Middle frontal gyrus (tissue), 1 donor: ENCODE measurements around the gene B4GALNT3.

Source experiments
- DNase-seq: peaks from one replicate; pipeline ENCODE4 v3.0.0-alpha.2; 2015; ENCODE audit warnings: low spot score; ENCODE audit errors: extremely low spot score

The B4GALNT3 gene

DNA sequence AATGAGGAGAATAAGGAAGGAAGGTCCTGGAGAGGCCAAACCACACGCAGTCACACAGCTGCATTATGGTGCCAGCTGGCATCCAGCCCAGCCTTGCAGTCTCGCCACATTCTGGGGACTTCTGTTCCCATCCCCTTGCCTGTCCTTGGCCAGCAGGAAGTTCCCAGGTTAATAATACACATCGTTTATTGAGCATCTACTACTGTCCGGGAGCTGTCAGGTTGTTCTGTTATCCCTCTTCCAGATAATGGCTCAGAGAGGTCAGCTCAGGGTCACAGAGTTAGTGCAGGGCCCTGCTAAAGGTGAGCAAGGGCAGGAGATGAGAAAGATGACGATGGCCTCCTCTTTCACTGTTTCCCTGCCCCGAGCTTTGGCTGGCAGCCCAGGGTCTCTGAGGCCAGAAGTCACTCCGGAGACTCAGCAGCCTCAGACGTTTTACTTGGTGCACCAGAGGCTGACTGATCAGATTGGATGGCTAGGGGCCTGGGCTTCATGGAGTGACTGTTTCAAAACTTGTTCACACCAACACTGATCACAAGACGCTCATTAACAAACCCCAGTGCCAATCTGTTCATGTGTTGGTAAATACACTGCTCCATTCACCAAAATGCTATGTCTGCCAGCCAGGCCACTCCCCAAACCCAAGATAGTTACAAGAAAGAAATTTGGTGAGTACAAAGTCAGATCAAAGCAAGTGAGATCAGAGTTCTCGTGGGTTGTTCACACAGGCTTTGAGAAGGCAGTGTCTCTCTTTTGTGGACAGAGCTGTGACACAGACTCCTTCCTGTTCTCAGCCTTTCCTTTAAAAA, 79.2 kb downstream of the B4GALNT3 start:
- DNase-seq: no peak

DNA sequence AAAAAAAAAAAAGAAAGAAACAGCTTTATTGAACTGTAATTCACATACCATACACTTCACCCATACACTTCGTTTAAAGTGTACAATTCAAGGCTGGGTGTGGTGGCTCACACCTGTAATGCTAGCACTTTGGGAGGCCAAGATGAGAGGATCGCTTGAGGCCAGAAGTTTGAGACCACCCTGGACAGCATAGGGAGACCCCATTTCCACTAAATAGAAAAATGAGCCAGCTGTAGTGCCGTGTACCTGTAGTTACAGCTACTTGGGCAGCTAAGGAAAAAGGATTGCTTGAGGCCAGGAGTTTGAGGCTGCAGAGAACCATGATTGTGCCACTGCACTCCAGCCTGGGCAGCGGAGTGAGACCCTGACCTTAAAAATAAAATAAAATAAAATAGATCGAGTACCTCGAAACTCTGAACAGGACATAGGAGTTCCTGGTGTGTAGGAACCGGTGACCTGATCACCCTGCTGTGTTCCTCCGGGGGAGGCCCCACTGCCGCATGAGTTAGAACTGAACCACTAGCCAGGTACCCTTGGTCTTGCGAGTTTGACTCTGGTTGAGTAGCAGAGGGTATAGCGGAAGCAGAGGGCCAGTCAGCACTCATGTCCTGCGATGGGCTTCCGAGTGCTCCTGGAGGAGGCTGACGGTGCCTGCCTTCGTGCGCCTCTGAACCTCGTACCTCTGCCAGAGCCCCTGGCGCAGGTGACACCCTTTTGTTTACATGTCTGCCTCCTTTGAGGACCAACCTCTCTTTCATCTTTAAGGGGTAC, 80.0 kb downstream of the B4GALNT3 start:
- no peak for DNase-seq

DNA sequence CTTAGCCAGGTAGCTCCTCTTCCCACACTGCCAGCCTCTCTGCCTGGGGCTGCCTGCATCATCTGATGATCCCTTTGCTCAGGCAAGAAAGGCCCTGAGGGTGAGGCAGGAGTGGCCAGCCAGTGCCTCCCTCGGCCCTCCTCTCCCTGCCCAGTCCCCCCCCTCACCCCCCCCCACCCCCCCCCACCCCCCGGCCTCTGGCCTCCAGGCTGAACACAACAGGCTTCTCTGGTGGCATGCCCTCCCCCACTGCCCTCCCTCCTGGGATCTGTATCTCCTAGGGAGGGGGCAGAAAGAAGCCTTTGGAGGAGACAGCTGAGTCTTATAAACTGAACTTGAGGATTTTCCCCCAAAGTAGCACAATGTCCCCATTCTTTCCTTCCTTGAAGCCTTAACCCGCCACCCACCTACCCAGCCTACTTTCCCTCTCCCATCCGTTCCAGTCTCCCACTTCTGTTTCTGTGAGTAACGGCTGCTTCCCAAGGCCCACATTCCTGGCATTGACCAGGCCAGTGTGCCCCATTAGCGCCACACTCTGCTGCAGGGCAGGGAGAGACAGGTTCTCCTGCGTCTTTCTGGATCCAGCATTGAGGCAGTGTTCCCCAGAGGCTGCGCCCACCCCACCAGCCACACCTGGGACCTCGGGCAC, 82.1 kb downstream of the B4GALNT3 start:
- DNase-seq: no peak

DNA sequence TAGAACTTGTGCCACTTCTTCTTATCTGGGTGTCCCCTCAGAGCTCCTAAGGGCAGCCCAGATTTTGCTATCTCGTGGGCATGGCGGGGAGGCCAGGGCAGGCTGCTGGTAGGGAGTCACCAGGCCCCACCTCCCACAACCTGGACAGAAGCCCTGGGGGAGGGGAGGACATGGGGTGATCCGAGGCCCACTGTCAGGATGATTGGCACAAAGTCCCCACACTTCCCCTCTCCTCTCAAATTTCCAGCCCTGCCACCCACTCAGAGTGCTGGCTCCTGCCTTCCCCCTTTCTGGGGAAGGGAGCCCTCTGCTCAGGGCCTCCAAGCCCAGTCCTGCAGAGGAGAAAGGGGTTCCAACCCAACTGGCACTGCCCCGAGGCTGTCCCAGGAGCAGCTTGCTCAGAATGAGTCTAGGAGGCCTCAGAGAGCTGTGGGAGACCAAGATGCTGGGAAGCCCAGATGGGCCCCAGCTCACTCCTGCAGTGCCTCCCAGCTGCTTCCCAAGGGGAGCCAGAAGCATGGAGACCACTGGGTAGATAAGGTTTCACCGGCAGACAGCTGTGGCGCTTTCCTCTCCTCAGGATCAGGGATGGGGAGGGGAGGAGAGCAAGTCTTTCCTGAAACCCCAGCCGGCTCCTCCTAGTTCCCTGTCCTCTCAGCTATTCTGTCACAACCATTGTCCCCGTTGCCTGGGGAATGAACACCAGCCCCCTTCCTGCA, 82.8 kb downstream of the B4GALNT3 start:
- DNase-seq: no peak

DNA sequence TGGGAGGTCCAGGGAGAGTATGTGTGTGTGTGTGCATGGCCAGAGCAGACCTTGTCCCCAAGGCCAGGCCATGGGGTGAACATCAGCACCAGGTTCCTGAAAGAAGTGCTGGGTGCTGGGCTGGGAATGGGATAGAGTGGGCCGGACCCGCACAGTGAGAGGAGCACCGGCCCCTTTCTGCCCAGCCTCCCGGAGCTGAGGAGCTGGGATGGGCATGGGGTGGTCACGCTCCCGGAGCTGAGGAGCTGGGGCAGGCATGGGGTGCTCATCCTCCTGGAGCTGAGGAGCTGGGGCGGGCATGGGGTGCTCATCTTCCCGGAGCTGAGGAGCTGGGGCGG, 83.3 kb downstream of the B4GALNT3 start:
- no peak for DNase-seq

DNA sequence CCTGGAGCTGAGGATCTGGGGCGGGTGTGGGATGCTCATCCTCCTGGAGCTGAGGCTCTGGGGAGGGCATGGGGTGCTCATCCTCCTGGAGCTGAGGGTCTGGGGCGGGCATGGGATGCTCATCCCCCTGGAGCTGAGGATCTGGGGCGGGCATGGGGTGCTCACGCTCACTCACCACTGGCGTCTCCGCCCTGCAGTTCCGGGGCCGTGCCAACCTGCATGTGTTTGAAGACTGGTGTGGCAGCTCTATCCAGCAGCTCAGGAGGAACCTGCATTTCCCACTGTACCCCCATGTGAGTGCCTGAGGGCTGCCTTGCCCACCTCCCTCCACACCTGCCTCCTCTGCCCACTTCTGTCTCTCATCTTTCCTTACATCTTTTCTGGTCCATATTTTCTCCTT, 84.4 kb downstream of the B4GALNT3 start:
- no peak for DNase-seq

DNA sequence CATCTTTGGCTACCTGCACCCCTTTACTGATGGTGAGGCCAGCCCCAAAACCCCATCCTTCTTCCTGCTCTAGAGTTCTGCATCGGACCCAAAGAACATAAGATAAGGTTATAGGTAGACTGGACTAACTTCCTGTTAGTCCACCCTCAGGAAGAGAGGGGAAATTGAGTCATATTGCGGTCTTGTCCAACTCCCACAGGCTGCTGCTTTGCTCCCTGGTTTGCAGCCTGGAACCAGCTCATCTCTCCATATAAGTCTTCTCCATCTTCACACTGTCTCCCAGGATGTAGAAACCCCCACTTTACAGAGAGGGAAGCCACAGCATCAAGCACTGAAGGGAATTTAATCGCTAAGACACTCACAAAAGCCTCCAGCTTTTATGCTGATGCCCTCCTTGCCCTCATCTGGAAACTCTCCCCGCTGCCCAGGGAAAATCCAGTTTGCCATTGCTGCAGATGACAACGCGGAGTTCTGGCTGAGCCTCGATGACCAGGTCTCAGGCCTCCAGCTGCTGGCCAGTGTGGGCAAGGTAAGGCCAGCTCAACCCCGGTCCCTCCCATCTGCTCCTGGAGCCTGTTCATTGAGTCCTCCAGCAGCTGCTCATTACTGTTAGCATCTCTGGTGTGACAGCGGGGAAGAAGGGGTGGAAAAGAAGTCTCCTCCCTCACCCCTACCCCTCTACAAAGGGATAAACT, 85.3 kb downstream of the B4GALNT3 start:
- DNase-seq: no peak

DNA sequence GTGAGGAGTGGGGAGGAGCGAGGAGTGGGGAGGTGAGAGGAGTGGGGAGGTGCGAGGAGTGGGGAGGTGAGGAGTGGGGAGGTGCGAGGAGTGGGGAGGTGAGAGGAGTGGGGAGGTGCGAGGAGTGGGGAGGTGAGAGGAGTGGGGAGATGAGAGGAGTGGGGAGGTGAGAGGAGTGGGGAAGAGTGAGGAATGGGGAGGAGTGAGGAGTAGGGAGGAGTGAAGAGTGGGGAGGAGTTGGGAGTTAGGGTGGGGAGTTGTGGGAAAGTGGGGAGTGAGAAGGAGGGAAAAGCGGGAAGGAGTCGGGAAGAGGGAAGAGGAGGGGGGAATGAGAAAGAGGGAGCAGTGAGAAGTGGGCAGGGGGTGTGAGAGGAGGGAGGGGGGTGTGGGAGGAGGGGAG, 86.1 kb downstream of the B4GALNT3 start:
- DNase-seq: no peak

DNA sequence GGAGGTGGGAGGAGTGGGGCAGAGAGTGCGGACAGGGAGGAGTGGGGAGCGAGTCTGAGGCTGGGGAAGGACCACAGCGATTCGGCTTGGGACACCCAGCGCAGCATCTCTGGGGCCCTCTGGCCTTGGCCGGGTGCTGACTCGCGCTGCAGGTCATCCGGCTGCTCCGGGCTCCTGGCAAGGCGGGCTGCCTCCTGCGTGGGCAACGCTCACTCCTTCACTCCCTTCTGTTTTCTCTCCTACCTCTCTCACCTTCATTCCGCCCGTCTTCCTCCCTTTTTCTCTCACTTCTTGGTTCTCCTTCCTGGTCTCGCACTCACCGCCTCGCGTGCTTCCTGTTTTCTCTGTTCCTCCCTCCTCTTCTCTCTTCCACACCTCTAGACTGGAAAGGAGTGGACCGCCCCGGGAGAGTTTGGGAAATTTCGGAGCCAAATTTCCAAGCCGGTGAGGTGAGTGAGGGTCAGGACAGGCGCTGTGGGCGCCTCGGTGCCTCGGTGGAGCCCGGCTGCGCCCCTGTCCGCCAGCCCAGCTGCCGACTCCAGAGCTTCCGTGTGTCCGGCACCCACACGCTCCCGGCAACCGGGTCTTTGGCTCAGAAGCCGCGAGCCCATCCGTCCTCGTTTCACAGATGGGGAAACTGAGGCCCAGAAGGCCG, 86.7 kb downstream of the B4GALNT3 start:
- DNase-seq: no peak

DNA sequence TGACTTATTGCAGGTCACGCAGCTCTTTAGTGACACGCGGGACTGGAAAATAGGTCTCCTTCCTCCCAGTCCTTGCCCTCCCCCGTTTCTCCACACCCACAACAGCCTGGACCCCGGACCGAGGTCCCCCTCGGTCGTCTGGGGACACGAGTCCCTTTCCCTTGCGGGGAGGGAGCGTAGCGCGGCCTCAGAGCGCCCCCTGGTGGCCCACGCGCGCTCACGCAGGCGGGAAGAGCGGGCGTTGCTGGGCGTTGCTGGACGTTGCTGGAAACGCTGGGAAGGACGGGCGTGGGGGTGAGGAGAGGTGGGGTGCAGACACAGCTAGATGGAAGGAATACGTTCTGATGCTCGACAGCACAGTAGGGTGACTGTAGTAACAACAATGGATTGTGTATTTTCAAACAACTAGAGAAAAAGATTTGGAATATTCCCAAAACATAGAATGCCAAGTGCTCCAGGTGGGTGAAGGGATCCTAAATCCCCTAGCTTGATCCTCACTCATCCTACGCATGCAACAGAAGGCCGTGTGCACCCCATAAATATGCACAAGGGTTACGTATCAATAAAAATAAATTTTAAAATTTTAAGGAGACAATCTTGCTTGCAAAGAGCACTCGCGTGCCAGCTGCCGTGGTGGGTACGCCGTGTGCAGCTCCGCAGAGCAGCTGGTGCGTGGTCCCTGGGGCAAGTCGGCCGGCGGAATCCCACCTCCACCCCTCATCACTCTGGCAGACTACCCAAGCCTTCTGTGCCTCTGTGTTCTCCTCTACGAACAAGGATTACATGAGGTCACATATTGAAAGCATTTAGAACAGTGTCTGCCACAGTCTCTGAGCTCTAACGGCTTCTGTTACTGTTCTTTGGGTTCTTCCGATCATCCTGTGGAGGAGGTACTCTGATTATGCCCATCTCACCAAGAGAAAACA, 87.4 kb downstream of the B4GALNT3 start:
- DNase-seq: peak; percentile 30

DNA sequence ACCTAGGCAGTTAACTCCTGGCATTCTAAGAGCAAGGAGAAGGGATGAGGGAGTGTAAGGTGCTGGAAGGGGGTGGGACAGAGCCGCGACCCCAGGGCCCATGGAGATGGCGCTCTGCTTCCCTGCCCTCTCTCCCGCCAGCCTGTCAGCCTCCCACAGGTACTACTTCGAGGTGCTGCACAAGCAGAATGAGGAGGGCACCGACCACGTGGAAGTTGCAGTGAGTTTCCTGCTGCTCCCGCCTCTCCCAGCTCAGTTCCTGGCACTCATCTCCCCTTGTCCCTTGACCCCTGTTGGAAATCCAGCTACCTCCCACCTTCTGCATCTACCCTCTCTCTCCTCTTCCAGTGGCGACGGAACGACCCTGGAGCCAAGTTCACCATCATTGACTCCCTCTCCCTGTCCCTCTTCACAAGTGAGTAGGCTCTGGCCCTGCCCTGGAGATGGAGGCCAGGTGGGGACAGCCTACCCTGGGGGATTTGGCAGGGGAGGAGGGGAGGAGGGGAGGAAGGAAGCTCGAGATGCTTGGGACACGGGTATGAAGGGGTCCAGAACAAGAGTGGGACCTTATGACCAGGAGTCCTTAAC, 88.2 kb downstream of the B4GALNT3 start:
- no peak for DNase-seq

DNA sequence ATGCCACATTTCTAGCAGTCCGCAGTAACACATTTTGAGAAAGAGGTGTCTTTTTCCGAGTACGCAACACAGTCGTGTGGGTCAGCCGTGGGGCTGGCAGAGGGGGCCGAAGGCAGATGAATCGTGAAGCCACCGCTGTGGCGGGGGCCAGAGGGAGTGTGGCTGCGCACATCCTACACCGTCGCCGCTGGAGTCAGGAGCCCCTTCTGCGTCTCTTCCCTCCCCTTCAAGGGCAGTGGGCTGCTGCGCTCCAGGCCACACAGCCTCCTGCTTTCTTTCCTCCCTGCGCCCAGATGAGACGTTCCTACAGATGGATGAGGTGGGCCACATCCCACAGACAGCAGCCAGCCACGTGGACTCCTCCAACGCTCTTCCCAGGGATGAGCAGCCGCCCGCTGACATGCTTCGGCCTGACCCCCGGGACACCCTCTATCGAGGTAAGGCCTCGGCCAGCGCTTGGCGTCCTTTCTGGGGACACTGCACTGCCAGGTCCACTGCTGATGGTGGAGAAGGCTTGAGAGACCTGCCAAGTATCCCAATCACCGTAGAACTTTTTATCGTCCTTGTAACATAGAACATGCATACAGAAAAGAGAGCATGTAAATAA, 89.8 kb downstream of the B4GALNT3 start:
- DNase-seq: no peak

DNA sequence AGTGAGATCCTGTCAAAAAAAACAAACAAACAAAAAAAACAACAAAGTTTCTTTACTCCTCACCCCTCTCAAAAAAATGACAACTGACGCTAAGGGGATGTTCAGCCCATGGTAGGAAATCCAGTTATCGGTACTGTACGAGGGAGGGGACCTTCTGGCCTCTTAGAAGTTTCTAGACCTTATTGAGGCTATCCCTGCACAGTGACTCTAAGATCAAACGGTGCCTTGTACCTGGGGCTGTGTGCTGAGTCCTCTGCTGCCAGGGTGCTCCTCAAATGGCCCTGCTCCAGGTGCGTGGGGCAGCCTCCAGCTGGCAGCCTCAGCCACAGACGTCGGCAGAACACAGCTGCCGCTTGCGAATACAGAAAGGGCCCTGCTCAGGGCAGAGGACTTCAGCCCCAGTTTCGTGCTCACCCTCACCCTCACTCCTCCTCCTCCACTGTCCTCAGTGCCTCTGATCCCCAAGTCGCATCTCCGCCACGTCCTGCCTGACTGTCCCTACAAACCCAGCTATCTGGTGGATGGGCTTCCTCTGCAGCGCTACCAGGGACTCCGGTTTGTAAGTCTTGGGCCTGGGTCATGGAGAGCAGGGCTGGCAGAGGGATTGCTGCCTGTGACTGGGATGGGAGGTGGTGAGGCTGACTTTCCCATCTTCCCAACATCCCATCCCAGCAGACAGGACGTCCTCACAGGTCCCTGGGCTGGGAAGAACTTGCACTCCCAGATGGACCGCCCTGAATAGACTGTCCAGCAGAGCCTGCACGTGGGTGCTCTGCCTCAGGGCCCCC, 90.9 kb downstream of the B4GALNT3 start:
- no peak for DNase-seq

DNA sequence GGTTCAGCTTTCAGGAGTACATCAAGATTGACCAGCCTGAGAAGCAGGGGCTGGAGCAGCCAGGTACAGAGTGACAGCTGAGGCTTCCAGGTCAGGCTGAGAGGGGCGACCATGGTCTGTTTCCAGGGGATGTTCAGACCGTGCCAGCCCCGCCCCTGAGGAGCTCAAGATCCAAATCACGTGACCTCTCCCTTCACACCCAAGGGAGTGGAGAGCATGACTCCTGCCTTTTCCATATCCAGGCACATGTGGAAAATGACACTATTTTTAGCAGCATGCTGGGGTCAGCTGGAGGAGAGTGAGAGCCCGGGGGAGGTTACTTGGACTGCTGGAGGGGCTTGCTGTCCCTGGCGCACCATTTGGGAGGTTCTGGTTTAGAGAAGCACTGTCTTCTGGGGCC, 92.7 kb downstream of the B4GALNT3 start:
- no peak for DNase-seq

DNA sequence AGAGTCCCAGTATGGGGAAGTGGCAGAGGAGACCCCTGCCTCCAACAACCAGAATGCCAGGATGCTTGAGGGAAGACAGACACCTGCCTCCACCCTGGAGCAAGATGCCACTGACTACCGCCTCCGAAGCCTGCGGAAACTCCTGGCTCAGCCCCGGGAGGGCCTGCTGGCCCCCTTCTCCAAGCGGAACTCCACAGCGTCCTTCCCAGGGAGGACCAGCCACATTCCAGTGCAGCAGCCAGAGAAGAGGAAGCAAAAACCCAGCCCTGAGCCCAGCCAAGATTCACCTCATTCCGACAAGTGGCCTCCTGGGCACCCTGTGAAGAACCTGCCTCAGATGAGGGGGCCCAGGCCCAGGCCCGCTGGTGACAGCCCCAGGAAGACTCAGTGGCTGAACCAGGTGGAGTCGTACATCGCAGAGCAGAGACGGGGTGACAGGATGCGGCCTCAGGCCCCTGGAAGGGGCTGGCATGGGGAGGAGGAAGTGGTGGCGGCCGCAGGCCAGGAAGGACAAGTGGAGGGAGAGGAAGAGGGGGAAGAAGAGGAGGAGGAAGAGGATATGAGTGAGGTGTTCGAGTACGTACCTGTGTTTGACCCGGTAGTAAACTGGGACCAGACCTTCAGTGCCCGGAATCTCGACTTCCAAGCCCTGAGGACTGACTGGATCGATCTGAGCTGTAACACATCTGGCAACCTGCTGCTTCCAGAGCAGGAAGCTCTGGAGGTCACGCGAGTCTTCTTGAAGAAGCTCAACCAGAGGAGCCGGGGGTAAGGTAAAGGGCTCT, 93.7 kb downstream of the B4GALNT3 start:
- DNase-seq: no peak

DNA sequence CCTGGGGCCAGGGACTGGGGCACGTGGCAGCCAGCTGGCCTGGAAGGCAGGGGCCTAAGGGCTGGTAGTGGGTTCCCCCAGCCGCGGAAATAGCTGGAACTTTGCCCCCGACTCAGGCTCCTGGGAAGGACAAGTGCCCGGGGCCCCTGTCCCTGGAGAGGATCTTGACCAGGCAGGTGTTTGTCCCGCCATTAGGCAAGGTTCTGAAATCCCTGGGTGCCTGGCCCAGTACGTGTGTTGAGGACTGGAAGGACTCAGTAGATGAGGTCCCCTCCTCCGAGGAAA, 94.2 kb downstream of the B4GALNT3 start:
- no peak for DNase-seq

DNA sequence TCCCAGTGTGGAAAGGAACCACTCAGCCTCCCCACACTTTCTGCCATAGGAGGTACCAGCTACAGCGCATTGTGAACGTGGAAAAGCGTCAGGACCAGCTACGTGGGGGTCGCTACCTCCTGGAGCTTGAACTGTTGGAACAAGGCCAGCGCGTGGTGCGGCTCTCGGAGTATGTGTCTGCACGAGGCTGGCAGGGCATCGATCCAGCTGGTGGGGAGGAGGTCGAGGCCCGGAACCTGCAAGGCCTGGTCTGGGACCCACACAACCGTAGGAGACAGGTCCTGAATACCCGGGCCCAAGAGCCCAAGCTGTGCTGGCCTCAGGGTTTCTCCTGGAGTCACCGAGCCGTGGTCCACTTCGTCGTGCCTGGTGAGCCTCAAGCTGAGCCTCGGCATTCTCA, 96.8 kb downstream of the B4GALNT3 start:
- DNase-seq: no peak
